K562 (cell line): ENCODE measurements around the gene ZNRF1. TPM values are rescaled to one million over a fixed set of nuclear protein-coding genes. Genes with fewer than 3 reads are reported as not detected.

Experiments used
- polyA plus RNA-seq, 8 experiments: library from polyadenylated mRNA; depleted of rRNA in 4 of 8; stranded (reverse) in 5 of 8; unstranded in 3 of 8; fragments of >200 nt; fragmentation: Nextera tagmentation in 2 of 8; fragmentation: Illumina TruSeq in 1 of 8; extraction: Ambion mirVana in 2 of 8; extraction: Trizol in 1 of 8; gene quantifications; 2 replicates each; pipeline versions ENCODE4 v1.2.1 to v1.2.3, GENCODE V29; 2011 to 2014; ENCODE audit warnings: inconsistent platforms in 1 of 8, missing spikeins in 1 of 8
- total RNA-seq, 7 experiments: library from RNA; depleted of rRNA in 6 of 7; stranded (reverse); fragments of >200 nt in 6 of 7; fragmentation: Illumina TruSeq in 2 of 7; extraction: Trizol in 2 of 7; gene quantifications; 2 replicates each; pipeline versions ENCODE4 v1.2.1 to v1.2.3, GENCODE V29; 2011 to 2021; ENCODE audit warnings: low replicate concordance in 1 of 7

The ZNRF1 gene
- total and polyA plus RNA-seq, 9 of the 15 experiments (the other 6 are each of a cell fraction or from before 2014, with no cell fraction given), result 9.5 to 37.7 (median 20.0) TPM

Other genes with a start within 250 kb of the ZNRF1 start
- gene FA2H, start 224.2 kb upstream of the ZNRF1 start, total RNA-seq (2014; rRNA removed), result not detected in 2 replicates
- not detected in 2 replicates for gene FA2H, start 224.2 kb upstream of the ZNRF1 start, total RNA-seq (2014; rRNA removed; fragmentation: Illumina TruSeq; extraction: Trizol)
- not detected in 2 replicates for gene FA2H, start 224.2 kb upstream of the ZNRF1 start, total RNA-seq (2015; rRNA removed; fragmentation: Illumina TruSeq; extraction: Trizol)
- gene FA2H, start 224.2 kb upstream of the ZNRF1 start, total RNA-seq (2021), result not detected in 2 replicates
- gene FA2H, start 224.2 kb upstream of the ZNRF1 start, polyA plus RNA-seq (2011; rRNA removed), result not detected in 2 replicates
- not detected in 2 replicates for gene FA2H, start 224.2 kb upstream of the ZNRF1 start, polyA plus RNA-seq (2014; fragmentation: Illumina TruSeq; extraction: Trizol)
- not detected for gene FA2H, start 224.2 kb upstream of the ZNRF1 start, polyA plus RNA-seq (2014; fragmentation: Nextera tagmentation; extraction: Ambion mirVana)
- not detected in 2 replicates for gene FA2H, start 224.2 kb upstream of the ZNRF1 start, polyA plus RNA-seq (2014; rRNA removed)
- gene WDR59, start 13.9 kb upstream of the ZNRF1 start, total RNA-seq (2014; rRNA removed), result 19.6 and 35.1 TPM in 2 replicates
- 32.2 and 34.7 TPM in 2 replicates for gene WDR59, start 13.9 kb upstream of the ZNRF1 start, total RNA-seq (2014; rRNA removed; fragmentation: Illumina TruSeq; extraction: Trizol)
- 20.0 and 28.0 TPM in 2 replicates for gene WDR59, start 13.9 kb upstream of the ZNRF1 start, total RNA-seq (2015; rRNA removed; fragmentation: Illumina TruSeq; extraction: Trizol)
- gene WDR59, start 13.9 kb upstream of the ZNRF1 start, total RNA-seq (2021), result 81.3 and 94.3 TPM in 2 replicates
- 119 and 126 TPM in 2 replicates for gene WDR59, start 13.9 kb upstream of the ZNRF1 start, polyA plus RNA-seq (2011; rRNA removed)
- gene WDR59, start 13.9 kb upstream of the ZNRF1 start, polyA plus RNA-seq (2014; fragmentation: Illumina TruSeq; extraction: Trizol), result 47.6 and 59.0 TPM in 2 replicates
- 10 to 100 TPM; 12.7 to 16.2 TPM for gene WDR59, start 13.9 kb upstream of the ZNRF1 start, polyA plus RNA-seq (2014; fragmentation: Nextera tagmentation; extraction: Ambion mirVana)
- gene WDR59, start 13.9 kb upstream of the ZNRF1 start, polyA plus RNA-seq (2014; rRNA removed), result 52.2 and 57.4 TPM in 2 replicates
- 0.33 and 0.73 TPM in 2 replicates for gene LDHD, start 117.8 kb downstream of the ZNRF1 start, total RNA-seq (2014; rRNA removed)
- gene LDHD, start 117.8 kb downstream of the ZNRF1 start, total RNA-seq (2014; rRNA removed; fragmentation: Illumina TruSeq; extraction: Trizol), result not detected in 2 replicates
- gene LDHD, start 117.8 kb downstream of the ZNRF1 start, total RNA-seq (2015; rRNA removed; fragmentation: Illumina TruSeq; extraction: Trizol), result 0.19 and 0.40 TPM in 2 replicates
- gene LDHD, start 117.8 kb downstream of the ZNRF1 start, total RNA-seq (2021), result 0.69 and 0.83 TPM in 2 replicates
- gene LDHD, start 117.8 kb downstream of the ZNRF1 start, polyA plus RNA-seq (2011; rRNA removed), result 0.08 and 0.33 TPM in 2 replicates
- 0.19 and 0.25 TPM in 2 replicates for gene LDHD, start 117.8 kb downstream of the ZNRF1 start, polyA plus RNA-seq (2014; fragmentation: Illumina TruSeq; extraction: Trizol)
- gene LDHD, start 117.8 kb downstream of the ZNRF1 start, polyA plus RNA-seq (2014; fragmentation: Nextera tagmentation; extraction: Ambion mirVana), result not detected
- 0.39 and 0.86 TPM in 2 replicates for gene LDHD, start 117.8 kb downstream of the ZNRF1 start, polyA plus RNA-seq (2014; rRNA removed)
- 9.3 and 10.4 TPM in 2 replicates for gene ZFP1, start 149.5 kb downstream of the ZNRF1 start, total RNA-seq (2014; rRNA removed)
- 14.7 and 16.1 TPM in 2 replicates for gene ZFP1, start 149.5 kb downstream of the ZNRF1 start, total RNA-seq (2014; rRNA removed; fragmentation: Illumina TruSeq; extraction: Trizol)
- 13.7 and 14.0 TPM in 2 replicates for gene ZFP1, start 149.5 kb downstream of the ZNRF1 start, total RNA-seq (2015; rRNA removed; fragmentation: Illumina TruSeq; extraction: Trizol)
- 10.8 and 14.7 TPM in 2 replicates for gene ZFP1, start 149.5 kb downstream of the ZNRF1 start, total RNA-seq (2021)
- 10.8 and 13.3 TPM in 2 replicates for gene ZFP1, start 149.5 kb downstream of the ZNRF1 start, polyA plus RNA-seq (2011; rRNA removed)
- 11.4 and 11.6 TPM in 2 replicates for gene ZFP1, start 149.5 kb downstream of the ZNRF1 start, polyA plus RNA-seq (2014; fragmentation: Illumina TruSeq; extraction: Trizol)
- gene ZFP1, start 149.5 kb downstream of the ZNRF1 start, polyA plus RNA-seq (2014; fragmentation: Nextera tagmentation; extraction: Ambion mirVana), result 1 to 10 TPM; 2.6 to 4.1 TPM
- 5.2 and 6.5 TPM in 2 replicates for gene ZFP1, start 149.5 kb downstream of the ZNRF1 start, polyA plus RNA-seq (2014; rRNA removed)
- not detected in 2 replicates for gene CTRB2, start 208.1 kb downstream of the ZNRF1 start, total RNA-seq (2014; rRNA removed)
- not detected in 2 replicates for gene CTRB2, start 208.1 kb downstream of the ZNRF1 start, total RNA-seq (2014; rRNA removed; fragmentation: Illumina TruSeq; extraction: Trizol)
- gene CTRB2, start 208.1 kb downstream of the ZNRF1 start, total RNA-seq (2015; rRNA removed; fragmentation: Illumina TruSeq; extraction: Trizol), result not detected in 2 replicates
- gene CTRB2, start 208.1 kb downstream of the ZNRF1 start, total RNA-seq (2021), result 5.1 and 7.3 TPM in 2 replicates
- not detected in 2 replicates for gene CTRB2, start 208.1 kb downstream of the ZNRF1 start, polyA plus RNA-seq (2011; rRNA removed)
- not detected in 2 replicates for gene CTRB2, start 208.1 kb downstream of the ZNRF1 start, polyA plus RNA-seq (2014; fragmentation: Illumina TruSeq; extraction: Trizol)
- gene CTRB2, start 208.1 kb downstream of the ZNRF1 start, polyA plus RNA-seq (2014; fragmentation: Nextera tagmentation; extraction: Ambion mirVana), result not detected
- not detected in 2 replicates for gene CTRB2, start 208.1 kb downstream of the ZNRF1 start, polyA plus RNA-seq (2014; rRNA removed)
- gene CTRB1, start 220.0 kb downstream of the ZNRF1 start, total RNA-seq (2014; rRNA removed), result not detected in 2 replicates
- not detected in 2 replicates for gene CTRB1, start 220.0 kb downstream of the ZNRF1 start, total RNA-seq (2014; rRNA removed; fragmentation: Illumina TruSeq; extraction: Trizol)
- gene CTRB1, start 220.0 kb downstream of the ZNRF1 start, total RNA-seq (2015; rRNA removed; fragmentation: Illumina TruSeq; extraction: Trizol), result not detected in 2 replicates
- gene CTRB1, start 220.0 kb downstream of the ZNRF1 start, total RNA-seq (2021), result 2.3 and 5.3 TPM in 2 replicates
- not detected in 2 replicates for gene CTRB1, start 220.0 kb downstream of the ZNRF1 start, polyA plus RNA-seq (2011; rRNA removed)
- not detected in 2 replicates for gene CTRB1, start 220.0 kb downstream of the ZNRF1 start, polyA plus RNA-seq (2014; fragmentation: Illumina TruSeq; extraction: Trizol)
- gene CTRB1, start 220.0 kb downstream of the ZNRF1 start, polyA plus RNA-seq (2014; fragmentation: Nextera tagmentation; extraction: Ambion mirVana), result not detected
- not detected in 2 replicates for gene CTRB1, start 220.0 kb downstream of the ZNRF1 start, polyA plus RNA-seq (2014; rRNA removed)